ENCODE data around the gene GMPPB.
"Not testable (repeated sequence)": the region's sequence is repeated elsewhere in the genome, so short reads cannot be mapped to it uniquely, and the experiment has no call there.

GMPPB gene

GRCh38 chr3:49723628-49724551, at the start of gene GMPPB:
Gene GMPPB (minus strand): TSS chr3:49723951. CDS start chr3:49723726, 225 bp downstream.
- peak; percentile 92 for DNase-seq (ENCODE audit: low read depth)

- no peak for DNase-seq (ENCODE audit: low read depth)
These were observed 49.0 kb upstream of the GMPPB start for GRCh38 chr3:49772703-49773102.

- no peak for DNase-seq (ENCODE audit: low read depth)
These were observed 47.7 kb upstream of the GMPPB start for GRCh38 chr3:49771340-49771938.

GRCh38 chr3:49769926-49770325, 46.2 kb upstream of the GMPPB start:
- no peak for DNase-seq (ENCODE audit: low read depth)

GRCh38 chr3:49769286-49769915, 45.6 kb upstream of the GMPPB start:
- no peak for DNase-seq (ENCODE audit: low read depth)

GRCh38 chr3:49763981-49764380, 40.2 kb upstream of the GMPPB start:
- DNase-seq (ENCODE audit: low read depth): no peak

GRCh38 chr3:49761661-49762060, 37.9 kb upstream of the GMPPB start:
- no peak for DNase-seq (ENCODE audit: low read depth)

GRCh38 chr3:49759226-49759625, 35.5 kb upstream of the GMPPB start:
- no peak for DNase-seq (ENCODE audit: low read depth)

- DNase-seq (ENCODE audit: low read depth): no peak
These were observed 33.4 kb upstream of the GMPPB start for GRCh38 chr3:49757197-49757596.

GRCh38 chr3:49756036-49756435, 32.3 kb upstream of the GMPPB start:
- no peak for DNase-seq (ENCODE audit: low read depth)

- no peak for DNase-seq (ENCODE audit: low read depth)
These were observed 30.8 kb upstream of the GMPPB start for GRCh38 chr3:49754536-49754935.

- DNase-seq (ENCODE audit: low read depth): no peak
These were observed 27.8 kb upstream of the GMPPB start for GRCh38 chr3:49751501-49751900.

- no peak for DNase-seq (ENCODE audit: low read depth)
These were observed 26.3 kb upstream of the GMPPB start for GRCh38 chr3:49750056-49750455.

GRCh38 chr3:49748874-49749273, 25.1 kb upstream of the GMPPB start:
- DNase-seq (ENCODE audit: low read depth): not testable (repeated sequence)

- DNase-seq (ENCODE audit: low read depth): no peak
These were observed 24.2 kb upstream of the GMPPB start for GRCh38 chr3:49747792-49748480.

GRCh38 chr3:49745986-49746385, 22.2 kb upstream of the GMPPB start:
- no peak for DNase-seq (ENCODE audit: low read depth)

GRCh38 chr3:49740427-49740826, 16.7 kb upstream of the GMPPB start:
- DNase-seq (ENCODE audit: low read depth): no peak

GRCh38 chr3:49738067-49738713, 14.4 kb upstream of the GMPPB start:
- DNase-seq (ENCODE audit: low read depth): no peak

- no peak for DNase-seq (ENCODE audit: low read depth)
These were observed 11.0 kb upstream of the GMPPB start for GRCh38 chr3:49734752-49735151.

- DNase-seq (ENCODE audit: low read depth): no peak
These were observed 9.8 kb upstream of the GMPPB start for GRCh38 chr3:49733551-49733950.

GRCh38 chr3:49732597-49732996, 8.8 kb upstream of the GMPPB start:
- no peak for DNase-seq (ENCODE audit: low read depth)
